B cell (primary cell): ENCODE results near the gene SGCA. TPM values are rescaled to one million over a fixed set of nuclear protein-coding genes. Genes with fewer than 3 reads are reported as not detected.

Source experiments
- ATAC-seq: fragments of 200-7000 bp; cut with Tn5 transposase; one replicate; pipeline ENCODE4 v1.10.0; 2021; ENCODE audit warnings: low read depth, mild to moderate bottlenecking, moderate number of reproducible peaks, moderate library complexity
- CTCF ChIA-PET: fragments of 350-600 bp; sonication (Branson Sonifier 250); formaldehyde crosslinking; loops from one replicate; lab custom pipeline; 2021; ENCODE audit warnings: antibody characterized with exemption, inconsistent platforms; lab: Charles Lee
- POLR2A ChIA-PET: fragments of 350-600 bp; sonication (Branson Sonifier 250); formaldehyde crosslinking; loops from one replicate; lab custom pipeline; 2021; ENCODE audit warnings: antibody characterized with exemption; lab: Charles Lee
- DNase-seq: peaks from one replicate; pipeline ENCODE4 v3.0.0; 2013
- H2AFZ ChIP-seq: 2 replicates; pipeline ENCODE4 v1.6.1; 2012; ENCODE audit warnings: mild to moderate bottlenecking, low read depth, low read length; ENCODE audit not compliant: insufficient read depth, poor library complexity, severe bottlenecking
- H3K27ac ChIP-seq, 2 donors: 1 replicate in 1 of 2; 2 replicates in 1 of 2; pipeline ENCODE4 v1.5.1; 2012 to 2013; ENCODE audit warnings: low read length in 2 of 2, mild to moderate bottlenecking in 2 of 2, moderate library complexity in 1 of 2
- H3K27me3 ChIP-seq, 4 experiments: fragments of 200-600 bp in 1 of 4; sonication (generic) in 1 of 4; replicated peaks in 1 of 4; 1 replicate in 2 of 4; 2 replicates in 2 of 4; pipeline versions ENCODE4 v1.6.1 to v1.7.0; 2013 to 2016; ENCODE audit warnings: low read length in 3 of 4, mild to moderate bottlenecking in 2 of 4, mixed read lengths in 1 of 4, moderate library complexity in 1 of 4; ENCODE audit not compliant: insufficient read depth in 4 of 4, control insufficient read depth in 3 of 4; ENCODE audit errors: control extremely low read depth in 1 of 4
- H3K36me3 ChIP-seq, 2 experiments: replicated peaks in 1 of 2; 1 replicate in 1 of 2; 2 replicates in 1 of 2; pipeline versions ENCODE4 v1.6.1 to v1.7.1; 2013; ENCODE audit warnings: low read length in 1 of 2; ENCODE audit not compliant: insufficient read depth in 2 of 2, control insufficient read depth in 1 of 2; ENCODE audit errors: control extremely low read depth in 1 of 2, extremely low read depth in 1 of 2
- H3K4me1 ChIP-seq, 2 donors: fragments of 200-600 bp in 1 of 2; sonication (generic) in 1 of 2; 1 replicate in 1 of 2; 2 replicates in 1 of 2; pipeline versions ENCODE4 v1.5.1 to v1.6.1; 2013 to 2017; ENCODE audit warnings: low read length in 2 of 2; ENCODE audit not compliant: control insufficient read depth in 2 of 2, insufficient read depth in 2 of 2
- H3K4me2 ChIP-seq: replicated peaks from 2 replicates; pipeline ENCODE3; 2012; ENCODE audit warnings: mild to moderate bottlenecking, low read depth, low read length; ENCODE audit not compliant: poor library complexity, severe bottlenecking
- H3K4me3 ChIP-seq, 5 experiments: fragments of 200-600 bp in 1 of 5; sonication (generic) in 1 of 5; 1 replicate in 3 of 5; 2 replicates in 2 of 5; pipeline versions ENCODE4 v1.5.1 to v1.7.0; 2011 to 2016; ENCODE audit warnings: low read length in 4 of 5, mild to moderate bottlenecking in 4 of 5, low read depth in 2 of 5, control low read depth in 1 of 5, moderate library complexity in 1 of 5; ENCODE audit not compliant: insufficient read depth in 1 of 5; ENCODE audit errors: control extremely low read depth in 1 of 5, extremely low read depth in 1 of 5
- H3K79me2 ChIP-seq: fragments of 200-600 bp; sonication (generic); one replicate; pipeline ENCODE4 v1.6.0; 2016; ENCODE audit warnings: low read length; ENCODE audit not compliant: control insufficient read depth, insufficient read depth
- H3K9ac ChIP-seq: fragments of 200-600 bp; sonication (generic); 2 replicates; pipeline ENCODE4 v1.6.1; 2017; ENCODE audit warnings: mild to moderate bottlenecking, low read length, moderate library complexity
- H3K9me3 ChIP-seq, 3 donors: one replicate each; pipeline versions ENCODE4 v1.6.1 to v1.7.1; 2013; ENCODE audit warnings: low read length in 2 of 3; ENCODE audit not compliant: control insufficient read depth in 2 of 3, insufficient read depth in 1 of 3; ENCODE audit errors: control extremely low read depth in 1 of 3
- H4K20me1 ChIP-seq: 2 replicates; pipeline ENCODE4 v1.6.0; 2012; ENCODE audit warnings: mild to moderate bottlenecking, low read length; ENCODE audit not compliant: insufficient read depth, control insufficient read depth, poor library complexity, severe bottlenecking
- H3K27ac Mint-ChIP-seq: one replicate; pipeline ENCODE4 v1.8.0; 2021; ENCODE audit warnings: mixed read lengths
- H3K27me3 Mint-ChIP-seq: one replicate; pipeline ENCODE4 v1.8.0; 2021; ENCODE audit warnings: mixed read lengths
- H3K4me1 Mint-ChIP-seq: one replicate; pipeline ENCODE4 v1.8.0; 2021; ENCODE audit warnings: mixed read lengths
- H3K4me3 Mint-ChIP-seq: one replicate; pipeline ENCODE4 v1.8.0; 2021; ENCODE audit warnings: mixed read lengths
- H3K9me3 Mint-ChIP-seq: one replicate; pipeline ENCODE4 v1.8.0; 2022; ENCODE audit warnings: mixed read lengths; ENCODE audit not compliant: insufficient read depth
- CTCF ChIP-seq: fragments of 200-600 bp; IDR thresholded peaks from one replicate; pipeline ENCODE4 v1.8.0; 2022; ENCODE audit warnings: antibody characterized with exemption, mild to moderate bottlenecking
- EZH2 ChIP-seq: IDR thresholded peaks from 2 replicates; pipeline ENCODE4 v1.6.1; 2012; ENCODE audit warnings: borderline replicate concordance, low read depth, mild to moderate bottlenecking, moderate library complexity, low read length; ENCODE audit not compliant: insufficient read depth, poor library complexity, severe bottlenecking
- WGBS: methylation state at CpG from one replicate; pipeline ENCODE4 v1.1.5; 2013; ENCODE audit warnings: missing lambda C conversion rate; ENCODE audit not compliant: insufficient coverage; 5-methylcytosine and 5-hydroxymethylcytosine counted together
- intact Hi-C: fragments of 100-400 bp; cut with micrococcal nuclease; formaldehyde crosslinking; loops from one replicate; pipeline ENCODE4 v1.10.0; 2022
- polyA plus RNA-seq: library from polyadenylated mRNA; depleted of rRNA; stranded (reverse); fragments of >200 nt; gene quantifications from 2 replicates; pipeline ENCODE4 v1.2.3, GENCODE V29; 2012
- total RNA-seq, 2 donors: library from RNA; stranded (reverse); fragments of 120-200 nt in 1 of 2; gene quantifications; 1 replicate in 1 of 2; 2 replicates in 1 of 2; pipeline versions ENCODE4 v1.2.3 to v1.2.4, GENCODE V29; 2013 to 2022

SGCA gene
- total and polyA plus RNA-seq, 2 donors (not counting 1 experiment from before 2014, with no cell fraction given): 4.4 to 4.5 TPM

- TF ChIP-seq CTCF (no peak), EZH2 (no peak)
- Mint-ChIP-seq H3K9me3 (no peaks in the 10 kb centered on the region), H3K27ac (no peak overlapping the region), H3K4me3 (no peak overlapping the region), H3K27me3 (peaks cover 45% of the 10 kb centered on the region), H3K4me1 (peaks cover 12% of the 10 kb centered on the region)
- Histone ChIP-seq H3K4me3 (no peak overlapping the region), H3K9me3 (peaks cover 0 to 3% (median 0%) of the 10 kb centered on the region in 3 donors), H3K4me2 (no peak overlapping the region), H3K27me3 (peaks cover 0 to 27% (median 10%) of the 10 kb centered on the region in 4 experiments), H3K27ac (no peak overlapping the region), H3K9ac (no peak overlapping the region), H3K36me3 (no peaks in the 10 kb centered on the region), H4K20me1 (no peaks in the 10 kb centered on the region), H2AFZ (no peak overlapping the region), H3K4me1 (peaks cover 8% of the 10 kb centered on the region in 2 donors), H3K79me2 (no peaks in the 10 kb centered on the region)
- ChIA-PET CTCF (interaction anchor here (6.9 kb wide), 1 partner anchor 8 kb away, joined by 65 read pairs; the partner anchor contains the start of gene COL1A1), POLR2A (no interaction called here)
- DNase-seq (no peak), ATAC-seq (no peak)
- intact Hi-C loops: no loop called here
- WGBS: 88% methylated on average over 13 of the region's 26 CpGs
These were observed 44.7 kb downstream of the SGCA start for GRCh38 chr17:50210240-50211225.
